Measurements from ENCODE around the gene NIPAL3.
"Not testable (repeated sequence)": the region's sequence is repeated elsewhere in the genome, so short reads cannot be mapped to it uniquely, and the experiment has no call there.

GRCh38 chr1:24492935-24493334 is 77.3 kb downstream of the NIPAL3 start:
- not testable (repeated sequence) for TF ChIP-seq POLR2A (IDR thresholded peaks at IDR 0.05; ENCODE audit: low read length); GATA1 (IDR thresholded peaks at IDR 0.05; ENCODE audit: low read depth, low read length)
